GM19438 (cell line): ENCODE measurements around the gene ATG101.

ENCODE experiments used
- ATAC-seq: cut with Tn5 transposase; IDR thresholded peaks from one replicate; pipeline ENCODE4 v1.9.1; 2021; ENCODE audit warnings: low read depth; ENCODE audit not compliant: unreplicated experiment

Gene ATG101

GRCh38 chr12:52056801-52057637 is 12.8 kb upstream of the ATG101 start:
- no peak for ATAC-seq

GRCh38 chr12:52057638-52058576 is 11.9 kb upstream of the ATG101 start:
- ATAC-seq, result no peak

GRCh38 chr12:52058631-52059361 is 11.0 kb upstream of the ATG101 start:
- ATAC-seq, result no peak

GRCh38 chr12:52059582-52060497 is 9.9 kb upstream of the ATG101 start:
- no peak for ATAC-seq

- ATAC-seq, result no peak
Observed at GRCh38 chr12:52060498-52061177, 9.1 kb upstream of the ATG101 start.

- ATAC-seq, result no peak
Observed at GRCh38 chr12:52061470-52062166, 8.2 kb upstream of the ATG101 start.

GRCh38 chr12:52062167-52063081 is 7.4 kb upstream of the ATG101 start:
- no peak for ATAC-seq

- no peak for ATAC-seq
Observed at GRCh38 chr12:52063082-52063924, 6.5 kb upstream of the ATG101 start.

GRCh38 chr12:52063981-52064649 is 5.7 kb upstream of the ATG101 start:
- no peak for ATAC-seq

- no peak for ATAC-seq
Observed at GRCh38 chr12:52066346-52067080, 3.3 kb upstream of the ATG101 start.

- no peak for ATAC-seq
Observed at GRCh38 chr12:52067081-52067374, 2.8 kb upstream of the ATG101 start.

GRCh38 chr12:52070185-52070925 is 577 bp downstream of the ATG101 start:
- peak; percentile 15 for ATAC-seq

- no peak for ATAC-seq
Observed at GRCh38 chr12:52073531-52074381, 4.0 kb downstream of the ATG101 start.
